H1 (cell line): ENCODE results near the gene SLC38A8. TPM values are rescaled to one million over a fixed set of nuclear protein-coding genes. Genes with fewer than 3 reads are reported as not detected.

Source experiments
- CTCF ChIA-PET: fragments of 300-600 bp; sonication (Branson Sonifier 250); formaldehyde crosslinking; loops from one replicate; lab custom pipeline; 2021; ENCODE audit not compliant: partially characterized antibody; lab: Charles Lee
- POLR2A ChIA-PET: fragments of 300-600 bp; sonication (Branson Sonifier 250); formaldehyde crosslinking; loops from one replicate; lab custom pipeline; 2021; ENCODE audit warnings: inconsistent platforms; ENCODE audit not compliant: partially characterized antibody; lab: Charles Lee
- DNase-seq, 2 experiments: peaks; one replicate each; pipeline versions ENCODE4 v3.0.0 to v3.0.0-alpha.2; 2010 to 2022; ENCODE audit warnings: low spot score in 2 of 2, low read depth in 1 of 2, mixed read lengths in 1 of 2
- FAIRE-seq: peaks from 2 replicates; lab custom pipeline; 2011; peaks lifted over from hg19 to GRCh38; lab: Jason Lieb, UNC
- H2AFZ ChIP-seq: 2 replicates; pipeline ENCODE4 v1.8.1; 2012; ENCODE audit warnings: low read length, inconsistent platforms
- H2AK5ac ChIP-seq: 2 replicates; pipeline ENCODE4 v1.6.1; 2013; ENCODE audit warnings: low read depth, low read length
- H2BK120ac ChIP-seq: replicated peaks from 2 replicates; pipeline ENCODE3; 2013; ENCODE audit warnings: low read depth, low read length, inconsistent platforms
- H2BK12ac ChIP-seq: 2 replicates; pipeline ENCODE4 v1.6.1; 2013; ENCODE audit warnings: low read depth, low read length
- H2BK15ac ChIP-seq: 2 replicates; pipeline ENCODE4 v1.6.1; 2013; ENCODE audit warnings: low read length
- H2BK20ac ChIP-seq: 2 replicates; pipeline ENCODE4 v1.6.1; 2013; ENCODE audit warnings: low read length
- H2BK5ac ChIP-seq: 2 replicates; pipeline ENCODE4 v1.6.1; 2013; ENCODE audit warnings: low read depth, low read length
- H3K14ac ChIP-seq: 2 replicates; pipeline ENCODE4 v1.6.1; 2013; ENCODE audit warnings: inconsistent platforms; ENCODE audit not compliant: insufficient read length
- H3K18ac ChIP-seq: 2 replicates; pipeline ENCODE4 v1.6.1; 2013; ENCODE audit warnings: low read length; ENCODE audit errors: extremely low read depth
- H3K23ac ChIP-seq: 2 replicates; pipeline ENCODE4 v1.6.1; 2013; ENCODE audit warnings: inconsistent platforms; ENCODE audit not compliant: insufficient read length
- H3K23me2 ChIP-seq: 2 replicates; pipeline ENCODE4 v1.6.1; 2013; ENCODE audit warnings: low read depth, low read length
- H3K27ac ChIP-seq: 2 replicates; pipeline ENCODE4 v1.6.1; 2011; ENCODE audit warnings: low read depth, low read length, inconsistent platforms
- H3K27me3 ChIP-seq, 4 experiments: replicated peaks in 1 of 4; 1 replicate in 1 of 4; 2 replicates in 3 of 4; pipeline versions ENCODE4 v1.6.1 to v1.8.1; 2011 to 2013; ENCODE audit warnings: low read length in 3 of 4, mild to moderate bottlenecking in 3 of 4, inconsistent platforms in 2 of 4, mixed read lengths in 2 of 4, moderate library complexity in 1 of 4; ENCODE audit not compliant: control insufficient read depth in 3 of 4, insufficient read depth in 3 of 4; ENCODE audit errors: extremely low read depth in 1 of 4
- H3K36me3 ChIP-seq, 4 experiments: 2 replicates each; pipeline versions ENCODE4 v1.6.1 to v1.8.1; 2011 to 2013; ENCODE audit warnings: mild to moderate bottlenecking in 4 of 4, low read length in 3 of 4, moderate library complexity in 2 of 4, control low read depth in 1 of 4, inconsistent platforms in 1 of 4; ENCODE audit not compliant: insufficient read depth in 4 of 4, control insufficient read depth in 2 of 4
- H3K4ac ChIP-seq: replicated peaks from 2 replicates; pipeline ENCODE3; 2013; ENCODE audit warnings: low read length, low read depth, mixed read lengths, inconsistent platforms; ENCODE audit not compliant: insufficient read length
- H3K4me1 ChIP-seq, 4 experiments: replicated peaks in 1 of 4; 1 replicate in 1 of 4; 2 replicates in 3 of 4; pipeline versions ENCODE4 v1.6.1 to v1.8.1; 2011 to 2013; ENCODE audit warnings: low read length in 3 of 4, inconsistent platforms in 2 of 4, mixed read lengths in 1 of 4; ENCODE audit not compliant: insufficient read depth in 4 of 4, control insufficient read depth in 3 of 4
- H3K4me2 ChIP-seq, 2 experiments: 2 replicates each; pipeline versions ENCODE4 v1.6.1 to v1.8.1; 2011 to 2013; ENCODE audit warnings: low read depth in 2 of 2, low read length in 2 of 2, control low read depth in 1 of 2, inconsistent platforms in 1 of 2, mild to moderate bottlenecking in 1 of 2; ENCODE audit not compliant: insufficient read depth in 1 of 2
- H3K4me3 ChIP-seq, 4 experiments: fragments of 200-600, 300-600 bp in 1 of 4; sonication (generic), shearing (Covaris generic), sonication (Bioruptor Twin) in 1 of 4; 2 replicates each; pipeline versions ENCODE4 v1.5.1 to v1.8.1; 2011 to 2016; ENCODE audit warnings: low read length in 4 of 4, low read depth in 3 of 4, control low read depth in 2 of 4, inconsistent platforms in 2 of 4, mild to moderate bottlenecking in 2 of 4, mixed read lengths in 1 of 4, moderate library complexity in 1 of 4; ENCODE audit not compliant: insufficient read depth in 2 of 4; ENCODE audit errors: extremely low read depth in 1 of 4
- H3K56ac ChIP-seq: replicated peaks from 2 replicates; pipeline ENCODE3; 2013; ENCODE audit warnings: low read depth, mild to moderate bottlenecking, mixed read lengths, low read length, inconsistent platforms; ENCODE audit not compliant: insufficient read length
- H3K79me1 ChIP-seq: 2 replicates; pipeline ENCODE4 v1.6.1; 2013; ENCODE audit warnings: low read depth, low read length, control low read depth
- H3K79me2 ChIP-seq, 2 experiments: 2 replicates each; pipeline versions ENCODE4 v1.6.1 to v1.8.1; 2012 to 2013; ENCODE audit warnings: low read length in 2 of 2, mild to moderate bottlenecking in 2 of 2, inconsistent platforms in 1 of 2; ENCODE audit not compliant: insufficient read depth in 2 of 2, control insufficient read depth in 1 of 2
- H3K9ac ChIP-seq, 4 experiments: replicated peaks in 1 of 4; 1 replicate in 1 of 4; 2 replicates in 3 of 4; pipeline versions ENCODE4 v1.6.1 to v1.8.1; 2011 to 2013; ENCODE audit warnings: low read depth in 3 of 4, low read length in 3 of 4, control low read depth in 2 of 4, mild to moderate bottlenecking in 2 of 4, moderate library complexity in 2 of 4, inconsistent platforms in 1 of 4; ENCODE audit errors: extremely low read depth in 1 of 4
- H3K9me3 ChIP-seq, 2 experiments: 2 replicates each; pipeline versions ENCODE4 v1.6.1 to v1.8.1; 2012 to 2013; ENCODE audit warnings: mild to moderate bottlenecking in 2 of 2, moderate library complexity in 2 of 2, control low read depth in 1 of 2, inconsistent platforms in 1 of 2, low read depth in 1 of 2, low read length in 1 of 2, mixed read lengths in 1 of 2; ENCODE audit not compliant: insufficient read depth in 2 of 2
- H4K20me1 ChIP-seq, 2 experiments: replicated peaks in 1 of 2; 2 replicates each; pipeline versions ENCODE3 to v1.8.1; 2011 to 2013; ENCODE audit warnings: inconsistent platforms in 2 of 2, low read length in 2 of 2, mild to moderate bottlenecking in 1 of 2; ENCODE audit not compliant: insufficient read depth in 2 of 2, control insufficient read depth in 1 of 2
- H4K5ac ChIP-seq: 2 replicates; pipeline ENCODE4 v1.6.1; 2013; ENCODE audit warnings: low read length, low read depth, mixed read lengths, inconsistent platforms; ENCODE audit not compliant: insufficient read length
- H4K8ac ChIP-seq: 2 replicates; pipeline ENCODE4 v1.8.0; 2013; ENCODE audit warnings: mild to moderate bottlenecking, moderate library complexity, low read length, inconsistent platforms; ENCODE audit not compliant: insufficient read depth; ENCODE audit errors: extremely low read depth
- H4K91ac ChIP-seq: replicated peaks from 2 replicates; pipeline ENCODE3; 2013; ENCODE audit warnings: low read length, mixed read lengths, inconsistent platforms; ENCODE audit not compliant: insufficient read length
- BRCA1 ChIP-seq: IDR thresholded peaks from 2 replicates; pipeline ENCODE4 v1.6.1; 2012; ENCODE audit warnings: low read depth, low read length, improper control_type of control experiment
- CTBP2 ChIP-seq: IDR thresholded peaks from 2 replicates; pipeline ENCODE4 v1.7.0; 2011; ENCODE audit warnings: borderline replicate concordance, mild to moderate bottlenecking, moderate library complexity, mixed read lengths, low read length; ENCODE audit not compliant: insufficient read depth, insufficient read length
- GABPA ChIP-seq: IDR thresholded peaks from 2 replicates; pipeline ENCODE4 v1.6.1; 2011; ENCODE audit warnings: mild to moderate bottlenecking, low read length, moderate library complexity, borderline replicate concordance; ENCODE audit not compliant: insufficient read depth
- HDAC2 ChIP-seq, 2 experiments: fragments of 300-600 bp in 1 of 2; sonication (generic) in 1 of 2; IDR thresholded peaks; 2 replicates each; pipeline ENCODE4 v1.6.1; 2011 to 2012; ENCODE audit warnings: low read depth in 2 of 2, low read length in 2 of 2, mild to moderate bottlenecking in 2 of 2, moderate library complexity in 2 of 2, borderline replicate concordance in 1 of 2, inconsistent platforms in 1 of 2
- JUN ChIP-seq: IDR thresholded peaks from 2 replicates; pipeline ENCODE4 v1.6.1; 2011; ENCODE audit warnings: low read depth, mild to moderate bottlenecking, improper control_type of control experiment, low read length
- KDM4A ChIP-seq: IDR thresholded peaks from one replicate; pipeline ENCODE4 v1.7.1; 2012; ENCODE audit warnings: low read depth, mild to moderate bottlenecking, moderate library complexity, low read length, inconsistent platforms; ENCODE audit not compliant: severe bottlenecking
- RXRA ChIP-seq: IDR thresholded peaks from 2 replicates; pipeline ENCODE4 v1.6.1; 2011; ENCODE audit warnings: low read depth, mild to moderate bottlenecking, low read length, moderate library complexity; ENCODE audit not compliant: insufficient read depth
- SIRT6 ChIP-seq: IDR thresholded peaks from one replicate; pipeline ENCODE4 v1.7.1; 2012; ENCODE audit warnings: low read length, inconsistent platforms
- WGBS, 2 experiments: shearing (Covaris generic) in 1 of 2; methylation state at CpG; one replicate each; pipeline versions ENCODE4 v1.1.6 to v1.1.7; 2013 to 2015; ENCODE audit warnings: low lambda C conversion rate in 2 of 2, mixed read lengths in 2 of 2, inconsistent platforms in 1 of 2, low coverage in 1 of 2, missing lambda C conversion rate in 1 of 2; ENCODE audit not compliant: insufficient replicate concordance in 2 of 2, insufficient coverage in 1 of 2, insufficient read length in 1 of 2; ENCODE audit errors: extremely low coverage in 1 of 2, missing lambda C conversion rate in 1 of 2; 5-methylcytosine and 5-hydroxymethylcytosine counted together
- polyA plus RNA-seq, 7 experiments: library from polyadenylated mRNA; depleted of rRNA in 3 of 7; stranded (reverse) in 5 of 7; unstranded in 2 of 7; fragments of >200 nt in 5 of 7; fragments of 200-250 nt in 2 of 7; gene quantifications; 1 replicate in 5 of 7; 2 replicates in 1 of 7; 4 replicates in 1 of 7; pipeline versions ENCODE4 v1.2.1 to v1.2.3, GENCODE V29; 2011 to 2013; ENCODE audit warnings: missing spikeins in 2 of 7, mixed read lengths in 2 of 7
- total RNA-seq: library from RNA; stranded (reverse); fragmentation: NEBNext Ultra II Directional; extraction: Animal tissue kit (Norgen Biotek cat#: 25700); gene quantifications from 2 replicates; pipeline ENCODE4 v1.2.1, GENCODE V29; 2021

SLC38A8 gene
- total and polyA plus RNA-seq, 2 of the 8 experiments (the other 6 are each of a cell fraction or from before 2014, with no cell fraction given) = 0.08 TPM; not detected in 1

DNA sequence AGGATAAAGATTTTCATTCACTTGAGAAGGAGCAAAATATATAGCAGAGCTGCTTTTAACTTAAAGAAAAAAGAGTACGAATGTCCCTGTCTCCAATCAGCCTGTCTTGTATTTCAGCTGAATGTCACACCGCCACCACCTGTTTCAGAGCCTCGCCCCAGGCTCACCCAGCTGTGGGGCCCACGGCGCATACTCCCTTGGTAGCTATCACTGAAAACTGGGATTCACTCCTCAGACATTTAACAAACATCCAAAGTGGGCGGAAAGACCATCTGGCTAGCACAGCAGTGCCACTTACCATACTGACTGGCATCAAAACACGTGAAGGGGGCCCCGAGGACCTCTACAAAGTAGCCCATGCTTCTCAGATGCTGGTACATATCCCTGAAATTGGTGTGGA is 25.4 kb upstream of the SLC38A8 start:
- H4K91ac ChIP-seq = no peak overlapping the region
- no peak overlapping the region for H3K9ac ChIP-seq
- 92% methylated on average over 8 of the region's 8 CpGs; no CpG with 5 or more reads in 1 of the 2 experiments for WGBS, 2 experiments
- H3K4me1 ChIP-seq = no peaks in the 10 kb centered on the region
- no peak overlapping the region for H2BK15ac ChIP-seq
- FAIRE-seq (no peak), DNase-seq (no peak)
- CTCF ChIA-PET = interaction anchor here (0.5 to 21.4 kb wide), 11 partner anchors 13 to 156 kb away, joined by 3 to 366 read pairs (median 5); partner anchors contain the start of genes OSGIN1 and SLC38A8
- no peak overlapping the region for H2AK5ac ChIP-seq
- H3K14ac ChIP-seq = no peak overlapping the region
- H4K8ac ChIP-seq = no peak overlapping the region
- no peak overlapping the region for H2AFZ ChIP-seq
- H3K23ac ChIP-seq = no peak overlapping the region
- no peak overlapping the region for H3K18ac ChIP-seq
- no peaks in the 10 kb centered on the region for H3K79me2 ChIP-seq
- H2BK5ac ChIP-seq = no peak overlapping the region
- no peak overlapping the region for H3K4me3 ChIP-seq
- H3K4ac ChIP-seq = no peak overlapping the region
- no peak overlapping the region for H4K5ac ChIP-seq
- no peaks in the 10 kb centered on the region for H3K27me3 ChIP-seq
- POLR2A ChIA-PET = interaction anchor here (1.4 kb wide), 1 partner anchor 10 kb away, joined by 3 read pairs; no protein-coding TSS in a partner anchor
- H2BK120ac ChIP-seq = no peak overlapping the region
- TF ChIP-seq JUN (no peak), HDAC2 (IDR thresholded peaks at IDR 0.05; ENCODE audit: borderline replicate concordance in 1 of 2, low read depth in 2 of 2, low read length in 2 of 2) (no peak), GABPA (no peak), CTBP2 (no peak), BRCA1 (no peak), KDM4A (no peak), SIRT6 (no peak), RXRA (no peak)
- no peak overlapping the region for H3K27ac ChIP-seq
- H2BK12ac ChIP-seq = no peak overlapping the region
- no peak overlapping the region for H2BK20ac ChIP-seq
- H3K23me2 ChIP-seq = no peaks in the 10 kb centered on the region
- H3K79me1 ChIP-seq = no peaks in the 10 kb centered on the region; the same call in 1 of the 2 replicates
- H3K36me3 ChIP-seq = peaks cover 10 to 48% (median 32%) of the 10 kb centered on the region in 4 experiments; a peak in 7 of 8 replicates
- no peak overlapping the region for H3K4me2 ChIP-seq
- no peaks in the 10 kb centered on the region for H3K9me3 ChIP-seq
- no peak overlapping the region for H3K56ac ChIP-seq
- peaks cover 2 to 4% of the 10 kb centered on the region in 2 experiments for H4K20me1 ChIP-seq
